GM19397 (cell line): ENCODE measurements around the gene KLHL20.
"Not testable (repeated sequence)": the region's sequence is repeated elsewhere in the genome, so short reads cannot be mapped to it uniquely, and the experiment has no call there.

Experiments
- ATAC-seq: cut with Tn5 transposase; IDR thresholded peaks from one replicate; pipeline ENCODE4 v1.9.1; 2021; ENCODE audit warnings: mild to moderate bottlenecking, moderate library complexity; ENCODE audit not compliant: unreplicated experiment

The KLHL20 gene

GRCh38 chr1:173714759-173715537 lies at the start of gene KLHL20:
Gene KLHL20, plus strand, starts transcription at chr1:173714981. Its CDS starts 1,063 bp downstream, at chr1:173716044.
- peak; percentile 94 for ATAC-seq

- no peak for ATAC-seq
Measured at GRCh38 chr1:173666646-173667045, 48.1 kb upstream of the KLHL20 start.

- ATAC-seq, result no peak
Measured at GRCh38 chr1:173669491-173669941, 45.3 kb upstream of the KLHL20 start, which contains the start of gene ANKRD45. Gene ANKRD45, minus strand, starts transcription at chr1:173669851. Its CDS starts 10,433 bp downstream, at chr1:173659418.

- ATAC-seq, result not testable (repeated sequence)
Measured at GRCh38 chr1:173674496-173674895, 40.3 kb upstream of the KLHL20 start.

- ATAC-seq, result not testable (repeated sequence)
Measured at GRCh38 chr1:173680152-173680551, 34.6 kb upstream of the KLHL20 start.

- ATAC-seq, result no peak
Measured at GRCh38 chr1:173682184-173682583, 32.6 kb upstream of the KLHL20 start.

- not testable (repeated sequence) for ATAC-seq
Measured at GRCh38 chr1:173683838-173684237, 30.9 kb upstream of the KLHL20 start.

GRCh38 chr1:173685121-173685520 lies 29.7 kb upstream of the KLHL20 start:
- ATAC-seq, result not testable (repeated sequence)

GRCh38 chr1:173688300-173688699 lies 26.5 kb upstream of the KLHL20 start:
- ATAC-seq, result no peak

- no peak for ATAC-seq
Measured at GRCh38 chr1:173693238-173693637, 21.5 kb upstream of the KLHL20 start.

GRCh38 chr1:173701299-173701698 lies 13.5 kb upstream of the KLHL20 start:
- not testable (repeated sequence) for ATAC-seq

- no peak for ATAC-seq
Measured at GRCh38 chr1:173702736-173703135, 12.0 kb upstream of the KLHL20 start.

GRCh38 chr1:173705117-173705516 lies 9.7 kb upstream of the KLHL20 start:
- ATAC-seq, result no peak

- no peak for ATAC-seq
Measured at GRCh38 chr1:173708787-173709186, 6.0 kb upstream of the KLHL20 start.

- no peak for ATAC-seq
Measured at GRCh38 chr1:173714441-173714758, 381 bp upstream of the KLHL20 start.

GRCh38 chr1:173715538-173715844 lies 710 bp downstream of the KLHL20 start:
- ATAC-seq, result no peak

- ATAC-seq, result no peak
Measured at GRCh38 chr1:173717238-173717637, 2.5 kb downstream of the KLHL20 start.

- not testable (repeated sequence) for ATAC-seq
Measured at GRCh38 chr1:173731331-173731730, 16.6 kb downstream of the KLHL20 start.

GRCh38 chr1:173733912-173734311 lies 19.1 kb downstream of the KLHL20 start:
- no peak for ATAC-seq

- not testable (repeated sequence) for ATAC-seq
Measured at GRCh38 chr1:173736104-173736503, 21.3 kb downstream of the KLHL20 start.

GRCh38 chr1:173742203-173742886 lies 27.6 kb downstream of the KLHL20 start:
- ATAC-seq, result no peak

- ATAC-seq, result no peak
Measured at GRCh38 chr1:173744651-173745050, 29.9 kb downstream of the KLHL20 start.
